Measurements from ENCODE around the gene TMPRSS5. TPM values are rescaled to one million over a fixed set of nuclear protein-coding genes. Genes with fewer than 3 reads are reported as not detected.

The TMPRSS5 gene
- total and polyA plus RNA-seq, 2 of the 13 experiments (the other 11 are each of a cell fraction or from before 2014, with no cell fraction given), result 0.40 to 0.96 TPM

DNA sequence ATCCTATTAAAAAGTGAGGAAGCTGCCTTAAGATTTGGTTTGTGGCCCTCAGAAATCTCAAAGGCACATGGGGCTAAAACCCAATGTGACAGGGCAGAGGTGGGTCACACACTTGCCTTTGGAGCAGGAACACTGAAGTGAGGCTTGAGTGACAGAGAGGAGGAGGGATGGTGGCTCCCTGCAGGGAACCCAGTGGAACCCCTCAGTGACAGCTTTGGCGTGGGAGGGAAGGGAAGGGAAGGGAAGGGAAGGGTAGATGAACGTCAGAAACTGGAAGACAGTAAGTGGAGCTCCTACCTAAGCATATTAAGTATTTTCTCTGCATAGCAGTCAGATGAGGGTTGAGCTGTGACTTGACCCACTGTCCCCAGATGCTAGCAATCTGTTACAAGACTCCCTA, 68.5 kb downstream of the TMPRSS5 start (continued):
- TF ChIP-seq, protein P1, sequence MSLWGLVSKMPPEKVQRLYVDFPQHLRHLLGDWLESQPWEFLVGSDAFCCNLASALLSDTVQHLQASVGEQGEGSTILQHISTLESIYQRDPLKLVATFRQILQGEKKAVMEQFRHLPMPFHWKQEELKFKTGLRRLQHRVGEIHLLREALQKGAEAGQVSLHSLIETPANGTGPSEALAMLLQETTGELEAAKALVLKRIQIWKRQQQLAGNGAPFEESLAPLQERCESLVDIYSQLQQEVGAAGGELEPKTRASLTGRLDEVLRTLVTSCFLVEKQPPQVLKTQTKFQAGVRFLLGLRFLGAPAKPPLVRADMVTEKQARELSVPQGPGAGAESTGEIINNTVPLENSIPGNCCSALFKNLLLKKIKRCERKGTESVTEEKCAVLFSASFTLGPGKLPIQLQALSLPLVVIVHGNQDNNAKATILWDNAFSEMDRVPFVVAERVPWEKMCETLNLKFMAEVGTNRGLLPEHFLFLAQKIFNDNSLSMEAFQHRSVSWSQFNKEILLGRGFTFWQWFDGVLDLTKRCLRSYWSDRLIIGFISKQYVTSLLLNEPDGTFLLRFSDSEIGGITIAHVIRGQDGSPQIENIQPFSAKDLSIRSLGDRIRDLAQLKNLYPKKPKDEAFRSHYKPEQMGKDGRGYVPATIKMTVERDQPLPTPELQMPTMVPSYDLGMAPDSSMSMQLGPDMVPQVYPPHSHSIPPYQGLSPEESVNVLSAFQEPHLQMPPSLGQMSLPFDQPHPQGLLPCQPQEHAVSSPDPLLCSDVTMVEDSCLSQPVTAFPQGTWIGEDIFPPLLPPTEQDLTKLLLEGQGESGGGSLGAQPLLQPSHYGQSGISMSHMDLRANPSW (CRISPR knock-in tag; IDR thresholded peaks at IDR 0.05; ENCODE audit: borderline replicate concordance), result no peak
- TF ChIP-seq KLF16 (CRISPR knock-in tag; IDR thresholded peaks at IDR 0.05), result no peak

Small RNA genes within 50 kb of the gene (small RNA-seq; reads per million reads assigned to genes)
- 0 reads per million in 3 experiments for gene RPS29P19 (ENCODE audit: insufficient read depth in 2 of 3, insufficient read length in 3 of 3, low read depth in 2 of 3, low replicate concordance in 1 of 3)

Other genes starting within 250 kb of the TMPRSS5 start
- not detected in 2 replicates for gene DRD2, start 230.9 kb downstream of the TMPRSS5 start, total RNA-seq (2016; rRNA removed; fragmentation: Illumina TruSeq; extraction: Trizol)
- 0.16 TPM in 1 of 2 replicates, not detected in the other for gene DRD2, start 230.9 kb downstream of the TMPRSS5 start, polyA plus RNA-seq (2011; rRNA removed)
- 31.3 and 43.4 TPM in 2 replicates for gene ZW10, start 67.4 kb upstream of the TMPRSS5 start, total RNA-seq (2016; rRNA removed; fragmentation: Illumina TruSeq; extraction: Trizol)
- gene ZW10, start 67.4 kb upstream of the TMPRSS5 start, polyA plus RNA-seq (2011; rRNA removed), result 5.1 and 5.8 TPM in 2 replicates
- not detected in 2 replicates for gene CLDN25, start 73.5 kb upstream of the TMPRSS5 start, total RNA-seq (2016; rRNA removed; fragmentation: Illumina TruSeq; extraction: Trizol)
- gene CLDN25, start 73.5 kb upstream of the TMPRSS5 start, polyA plus RNA-seq (2011; rRNA removed), result not detected in 2 replicates
- gene USP28, start 169.3 kb upstream of the TMPRSS5 start, total RNA-seq (2016; rRNA removed; fragmentation: Illumina TruSeq; extraction: Trizol), result 34.3 and 52.0 TPM in 2 replicates
- 27.6 and 29.6 TPM in 2 replicates for gene USP28, start 169.3 kb upstream of the TMPRSS5 start, polyA plus RNA-seq (2011; rRNA removed)
- gene HTR3B, start 198.5 kb upstream of the TMPRSS5 start, total RNA-seq (2016; rRNA removed; fragmentation: Illumina TruSeq; extraction: Trizol), result 1.7 and 2.2 TPM in 2 replicates
- gene HTR3B, start 198.5 kb upstream of the TMPRSS5 start, polyA plus RNA-seq (2011; rRNA removed), result 0.05 and 0.09 TPM in 2 replicates